Hepatocyte (in vitro differentiated cells): ENCODE data around the gene CSNK1G3. TPM values are rescaled to one million over a fixed set of nuclear protein-coding genes. Genes with fewer than 3 reads are reported as not detected.

Experiments
- DNase-seq: peaks from one replicate; pipeline ENCODE4 v3.0.0-alpha.2; 2016; ENCODE audit warnings: low spot score
- H2AFZ ChIP-seq: fragments of 200-600 bp; sonication (generic); 2 replicates; pipeline ENCODE4 v1.6.0; 2016; ENCODE audit warnings: antibody characterized with exemption, mild to moderate bottlenecking
- H3K27ac ChIP-seq: fragments of 200-600 bp; sonication (generic); 2 replicates; pipeline ENCODE4 v1.5.1; 2016; ENCODE audit warnings: mild to moderate bottlenecking
- H3K27me3 ChIP-seq: fragments of 200-600 bp; sonication (generic); 2 replicates; pipeline ENCODE4 v1.6.1; 2016
- H3K36me3 ChIP-seq: fragments of 200-600 bp; sonication (generic); replicated peaks from 2 replicates; pipeline ENCODE4 v1.5.1; 2016; ENCODE audit warnings: low read depth; ENCODE audit not compliant: insufficient read depth
- H3K4me1 ChIP-seq: fragments of 200-600 bp; sonication (generic); 2 replicates; pipeline ENCODE4 v1.5.1; 2016; ENCODE audit warnings: mild to moderate bottlenecking, moderate library complexity; ENCODE audit not compliant: insufficient read depth
- H3K4me2 ChIP-seq: fragments of 200-600 bp; sonication (generic); 2 replicates; pipeline ENCODE4 v1.6.0; 2016
- H3K4me3 ChIP-seq: fragments of 200-600 bp; sonication (generic); 2 replicates; pipeline ENCODE4 v1.5.1; 2016; ENCODE audit warnings: mild to moderate bottlenecking
- H3K79me2 ChIP-seq: fragments of 200-600 bp; sonication (generic); 2 replicates; pipeline ENCODE4 v1.6.0; 2017; ENCODE audit warnings: mild to moderate bottlenecking
- H3K9me2 ChIP-seq: fragments of 200-600 bp; sonication (generic); replicated peaks from 2 replicates; pipeline ENCODE4 v1.6.0; 2017; ENCODE audit warnings: mild to moderate bottlenecking; ENCODE audit not compliant: insufficient read depth
- H3K9me3 ChIP-seq: fragments of 200-600 bp; sonication (generic); 2 replicates; pipeline ENCODE4 v1.5.1; 2016; ENCODE audit warnings: low read depth, mild to moderate bottlenecking
- H4K20me1 ChIP-seq: fragments of 200-600 bp; sonication (generic); 2 replicates; pipeline ENCODE4 v1.6.0; 2016; ENCODE audit warnings: mild to moderate bottlenecking; ENCODE audit not compliant: insufficient read depth, poor library complexity, severe bottlenecking
- EZH2 ChIP-seq: fragments of 200-600 bp; sonication (generic); IDR thresholded peaks from 2 replicates; pipeline ENCODE4 v1.6.1; 2016; ENCODE audit warnings: antibody characterized with exemption, mild to moderate bottlenecking, borderline replicate concordance
- EZH2phosphoT487 ChIP-seq: fragments of 200-600 bp; sonication (generic); IDR thresholded peaks from one replicate; pipeline ENCODE4 v1.6.1; 2018; ENCODE audit warnings: antibody characterized with exemption, mild to moderate bottlenecking, low read depth, moderate library complexity; ENCODE audit not compliant: unreplicated experiment, severe bottlenecking
- WGBS: methylation state at CpG from one replicate; pipeline ENCODE4 v1.1.6; 2016; ENCODE audit warnings: low lambda C conversion rate; ENCODE audit errors: missing lambda C conversion rate; 5-methylcytosine and 5-hydroxymethylcytosine counted together
- polyA plus RNA-seq: library from polyadenylated mRNA; unstranded; fragments of >200 nt; fragmentation: Nextera tagmentation; extraction: Ambion mirVana; gene quantifications from 2 replicates; pipeline ENCODE4 v1.2.1, GENCODE V29; 2016
- total RNA-seq: library from RNA; depleted of rRNA; stranded (reverse); fragments of >200 nt; gene quantifications from 2 replicates; pipeline ENCODE4 v1.2.3, GENCODE V29; 2014
- TF ChIP-seq, protein P1 (sequence below): fragments of 200-600 bp; sonication (generic); IDR thresholded peaks from 2 replicates; pipeline ENCODE4 v1.5.1; 2016; ENCODE audit warnings: antibody characterized with exemption, mild to moderate bottlenecking; ENCODE audit not compliant: poor library complexity

Gene CSNK1G3
- total and polyA plus RNA-seq, 2 experiments from 2014 or later: 20.8 to 59.3 TPM

GRCh38 chr5:123515904-123516303, 3.9 kb downstream of the CSNK1G3 start:
- Histone ChIP-seq H3K4me1 (peaks cover 9% of the 10 kb centered on the region), H2AFZ (no peak overlapping the region), H3K27ac (no peak overlapping the region), H3K27me3 (no peaks in the 10 kb centered on the region), H3K4me2 (no peak overlapping the region), H3K4me3 (no peak overlapping the region), H3K9me3 (no peaks in the 10 kb centered on the region), H3K9me2 (no peaks in the 10 kb centered on the region), H3K36me3 (no peaks in the 10 kb centered on the region), H4K20me1 (peaks cover 32% of the 10 kb centered on the region), H3K79me2 (peaks cover 82% of the 10 kb centered on the region)
- 71% methylated on average over 3 of the region's 3 CpGs for WGBS
- TF ChIP-seq, protein P1, sequence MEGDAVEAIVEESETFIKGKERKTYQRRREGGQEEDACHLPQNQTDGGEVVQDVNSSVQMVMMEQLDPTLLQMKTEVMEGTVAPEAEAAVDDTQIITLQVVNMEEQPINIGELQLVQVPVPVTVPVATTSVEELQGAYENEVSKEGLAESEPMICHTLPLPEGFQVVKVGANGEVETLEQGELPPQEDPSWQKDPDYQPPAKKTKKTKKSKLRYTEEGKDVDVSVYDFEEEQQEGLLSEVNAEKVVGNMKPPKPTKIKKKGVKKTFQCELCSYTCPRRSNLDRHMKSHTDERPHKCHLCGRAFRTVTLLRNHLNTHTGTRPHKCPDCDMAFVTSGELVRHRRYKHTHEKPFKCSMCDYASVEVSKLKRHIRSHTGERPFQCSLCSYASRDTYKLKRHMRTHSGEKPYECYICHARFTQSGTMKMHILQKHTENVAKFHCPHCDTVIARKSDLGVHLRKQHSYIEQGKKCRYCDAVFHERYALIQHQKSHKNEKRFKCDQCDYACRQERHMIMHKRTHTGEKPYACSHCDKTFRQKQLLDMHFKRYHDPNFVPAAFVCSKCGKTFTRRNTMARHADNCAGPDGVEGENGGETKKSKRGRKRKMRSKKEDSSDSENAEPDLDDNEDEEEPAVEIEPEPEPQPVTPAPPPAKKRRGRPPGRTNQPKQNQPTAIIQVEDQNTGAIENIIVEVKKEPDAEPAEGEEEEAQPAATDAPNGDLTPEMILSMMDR: no peak
- TF ChIP-seq EZH2phosphoT487 (no peak), EZH2 (no peak)
- no peak for DNase-seq

- peaks cover 9% of the 10 kb centered on the region for H3K4me1 ChIP-seq
- no peak overlapping the region for H2AFZ ChIP-seq
- H3K9me3 ChIP-seq: no peaks in the 10 kb centered on the region
- no peak overlapping the region for H3K4me2 ChIP-seq
- peaks cover 97% of the 10 kb centered on the region for H3K79me2 ChIP-seq
- DNase-seq: no peak
- no peaks in the 10 kb centered on the region for H3K36me3 ChIP-seq
- WGBS: 96% methylated on average over 3 of the region's 3 CpGs
- H3K27me3 ChIP-seq: no peaks in the 10 kb centered on the region
- no peak for TF ChIP-seq EZH2
- TF ChIP-seq, protein P1: no peak
- TF ChIP-seq EZH2phosphoT487: no peak
- H3K27ac ChIP-seq: no peak overlapping the region
- no peak overlapping the region for H3K4me3 ChIP-seq
- H3K9me2 ChIP-seq: no peaks in the 10 kb centered on the region
- peaks cover 42% of the 10 kb centered on the region for H4K20me1 ChIP-seq
Measured at GRCh38 chr5:123517476-123517875, 5.5 kb downstream of the CSNK1G3 start.

DNA sequence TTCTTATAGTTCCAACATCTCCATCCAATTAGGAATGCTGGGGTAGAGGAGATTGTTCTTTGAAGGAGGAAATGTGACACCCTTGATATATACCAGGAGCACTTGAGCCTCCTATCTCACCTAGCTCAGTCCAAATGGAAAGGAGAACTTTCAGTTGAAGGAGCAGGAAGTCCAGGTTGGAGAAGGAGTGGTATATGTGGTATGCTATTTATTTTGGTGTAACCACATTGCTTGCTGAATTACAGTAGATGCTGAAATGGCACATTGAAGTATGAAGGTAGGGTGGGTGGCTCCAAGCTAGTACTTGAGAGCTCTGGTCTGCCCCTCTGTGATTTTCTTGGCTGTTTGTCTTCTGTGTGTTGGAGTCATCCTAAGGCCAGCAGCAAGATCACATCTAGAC, 6.1 kb downstream of the CSNK1G3 start:
- DNase-seq: no peak
- no peak overlapping the region for H3K4me3 ChIP-seq
- H4K20me1 ChIP-seq: peaks cover 46% of the 10 kb centered on the region
- H3K4me1 ChIP-seq: peaks cover 9% of the 10 kb centered on the region
- no peaks in the 10 kb centered on the region for H3K9me2 ChIP-seq
- no peaks in the 10 kb centered on the region for H3K9me3 ChIP-seq
- H3K27me3 ChIP-seq: no peaks in the 10 kb centered on the region
- TF ChIP-seq, protein P1: no peak
- TF ChIP-seq EZH2: no peak
- no peak for TF ChIP-seq EZH2phosphoT487
- no peak overlapping the region for H3K27ac ChIP-seq
- H2AFZ ChIP-seq: no peak overlapping the region
- no peaks in the 10 kb centered on the region for H3K36me3 ChIP-seq
- peaks cover 100% of the 10 kb centered on the region for H3K79me2 ChIP-seq
- H3K4me2 ChIP-seq: no peak overlapping the region

DNA sequence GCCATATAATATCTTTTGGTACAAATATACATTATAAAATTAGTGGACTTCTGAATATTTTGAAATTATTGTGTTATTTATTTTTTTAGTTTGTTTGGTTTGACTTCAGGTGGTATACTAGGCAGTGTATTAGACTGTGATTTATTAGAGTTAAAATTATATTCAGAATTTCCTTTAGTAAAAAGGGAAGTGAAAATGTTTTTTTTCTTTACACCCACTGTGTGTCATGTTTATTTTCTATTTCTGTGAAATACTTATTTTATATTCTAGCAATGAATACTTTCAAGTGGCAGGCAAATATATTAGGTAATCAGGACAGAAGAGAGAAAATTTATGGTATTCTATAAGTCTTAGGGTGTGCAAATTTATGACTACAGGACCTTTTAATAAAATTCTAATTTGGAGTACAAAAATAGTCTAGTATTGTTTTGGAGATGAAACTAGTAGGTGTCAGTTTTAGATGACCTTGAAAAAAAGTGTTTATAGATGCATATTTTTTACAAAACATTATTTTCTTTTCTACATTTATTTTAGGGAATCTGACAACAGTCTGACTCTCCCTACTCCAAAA, 8.8 kb downstream of the CSNK1G3 start:
- H4K20me1 ChIP-seq: peaks cover 41% of the 10 kb centered on the region
- H3K36me3 ChIP-seq: no peaks in the 10 kb centered on the region
- no peak overlapping the region for H3K4me2 ChIP-seq
- H3K9me2 ChIP-seq: no peaks in the 10 kb centered on the region
- H3K4me1 ChIP-seq: no peaks in the 10 kb centered on the region
- H3K4me3 ChIP-seq: no peak overlapping the region
- TF ChIP-seq EZH2phosphoT487 (no peak), EZH2 (no peak)
- TF ChIP-seq, protein P1: no peak
- no peaks in the 10 kb centered on the region for H3K9me3 ChIP-seq
- H2AFZ ChIP-seq: no peak overlapping the region
- no peaks in the 10 kb centered on the region for H3K27me3 ChIP-seq
- peaks cover 100% of the 10 kb centered on the region for H3K79me2 ChIP-seq
- no peak overlapping the region for H3K27ac ChIP-seq
- DNase-seq: no peak
